SK-N-MC (cell line): ENCODE results near the gene TTC34.
"Not testable (repeated sequence)": the region's sequence is repeated elsewhere in the genome, so short reads cannot be mapped to it uniquely, and the experiment has no call there.

Experiments used
- DNase-seq: peaks from one replicate; pipeline ENCODE4 v3.0.0-alpha.2; 2011; ENCODE audit warnings: low read depth, low spot score
- H3K27ac ChIP-seq: fragments of 200-600 bp; sonication (generic); 2 replicates; pipeline ENCODE4 v1.5.1; 2016; ENCODE audit warnings: mixed run types
- H3K36me3 ChIP-seq: fragments of 200-600 bp; sonication (generic); 2 replicates; pipeline ENCODE4 v1.6.1; 2017; ENCODE audit warnings: antibody characterized with exemption, low read length, mixed read lengths; ENCODE audit not compliant: insufficient read depth
- H3K4me3 ChIP-seq: fragments of 200-600 bp; sonication (generic); 2 replicates; pipeline ENCODE4 v1.5.1; 2016
- H3K9ac ChIP-seq: fragments of 200-600 bp; sonication (generic); 2 replicates; pipeline ENCODE4 v1.8.0; 2017; ENCODE audit warnings: mixed run types, mixed read lengths; ENCODE audit not compliant: insufficient read length
- H3K9me3 ChIP-seq: fragments of 200-600 bp; sonication (generic); 2 replicates; pipeline ENCODE4 v1.6.1; 2017; ENCODE audit warnings: low read depth, mild to moderate bottlenecking, antibody characterized with exemption, low read length, moderate library complexity, mixed read lengths
- EZH2 ChIP-seq: fragments of 200-600 bp; sonication (generic); IDR thresholded peaks from one replicate; pipeline ENCODE4 v1.6.1; 2017; ENCODE audit warnings: antibody characterized with exemption
- FOXP2 ChIP-seq: optimal IDR thresholded peaks from 2 replicates; pipeline ENCODE3; 2011; ENCODE audit warnings: mild to moderate bottlenecking, moderate library complexity; ENCODE audit not compliant: insufficient read depth; ENCODE audit errors: extremely low read length, control extremely low read depth
- POLR2AphosphoS5 ChIP-seq: IDR thresholded peaks from 2 replicates; pipeline ENCODE4 v1.6.1; 2012; ENCODE audit warnings: mild to moderate bottlenecking, low read depth, low read length, borderline replicate concordance

TTC34 gene

GRCh38 chr1:2799811-2800663 lies 1.5 kb downstream of the TTC34 start:
- no peak overlapping the region for H3K4me3 ChIP-seq
- H3K9me3 ChIP-seq: no peaks in the 10 kb centered on the region
- H3K9ac ChIP-seq: no peak overlapping the region
- H3K36me3 ChIP-seq: no peaks in the 10 kb centered on the region
- no peak for TF ChIP-seq POLR2AphosphoS5
- TF ChIP-seq EZH2: no peak
- no peak for TF ChIP-seq FOXP2
- DNase-seq: no peak
- H3K27ac ChIP-seq: no peak overlapping the region

- DNase-seq, H3K27ac ChIP-seq: not testable (repeated sequence)
These were observed 2.5 kb downstream of the TTC34 start for GRCh38 chr1:2798958-2799357.

GRCh38 chr1:2797741-2798016 lies 3.8 kb downstream of the TTC34 start:
- Histone ChIP-seq H3K27ac (no peak overlapping the region), H3K4me3 (no peak overlapping the region), H3K36me3 (no peaks in the 10 kb centered on the region), H3K9me3 (no peaks in the 10 kb centered on the region), H3K9ac (no peak overlapping the region)
- TF ChIP-seq FOXP2 (no peak), EZH2 (no peak), POLR2AphosphoS5 (no peak)
- no peak for DNase-seq

More at GRCh38 chr1:2798958-2799357, 2.5 kb downstream of the TTC34 start:
- not testable (repeated sequence) for H3K9ac ChIP-seq, H3K9me3 ChIP-seq, H3K36me3 ChIP-seq, H3K4me3 ChIP-seq

GRCh38 chr1:2796890-2797740 lies 4.4 kb downstream of the TTC34 start:
- no peak overlapping the region for H3K27ac ChIP-seq
- H3K36me3 ChIP-seq: no peaks in the 10 kb centered on the region
- DNase-seq: no peak
- no peak overlapping the region for H3K4me3 ChIP-seq
- no peak for TF ChIP-seq EZH2
- no peak for TF ChIP-seq POLR2AphosphoS5
- no peak for TF ChIP-seq FOXP2
- H3K9me3 ChIP-seq: no peaks in the 10 kb centered on the region
- H3K9ac ChIP-seq: no peak overlapping the region

GRCh38 chr1:2795926-2796325 lies 5.6 kb downstream of the TTC34 start:
- DNase-seq: no peak
- H3K36me3 ChIP-seq: no peaks in the 10 kb centered on the region
- no peak overlapping the region for H3K27ac ChIP-seq
- H3K9ac ChIP-seq: no peak overlapping the region
- H3K9me3 ChIP-seq: no peaks in the 10 kb centered on the region
- TF ChIP-seq FOXP2: no peak
- no peak for TF ChIP-seq EZH2
- TF ChIP-seq POLR2AphosphoS5: no peak
- H3K4me3 ChIP-seq: no peak overlapping the region

GRCh38 chr1:2791027-2791760 lies 10.3 kb downstream of the TTC34 start:
- Histone ChIP-seq H3K9ac (no peak overlapping the region), H3K4me3 (no peak overlapping the region), H3K36me3 (no peaks in the 10 kb centered on the region), H3K9me3 (no peaks in the 10 kb centered on the region), H3K27ac (no peak overlapping the region)
- DNase-seq: no peak
- TF ChIP-seq POLR2AphosphoS5 (no peak), EZH2 (no peak)

GRCh38 chr1:2789986-2790581 lies 11.4 kb downstream of the TTC34 start:
- Histone ChIP-seq H3K36me3 (no peaks in the 10 kb centered on the region), H3K9ac (no peak overlapping the region), H3K9me3 (no peaks in the 10 kb centered on the region), H3K4me3 (no peak overlapping the region), H3K27ac (no peak overlapping the region)
- TF ChIP-seq EZH2: no peak
- TF ChIP-seq FOXP2: no peak
- TF ChIP-seq POLR2AphosphoS5: no peak
- DNase-seq: no peak
